GM23338 (cell line): ENCODE data around the gene RAD51AP1. TPM values are rescaled to one million over a fixed set of nuclear protein-coding genes. Genes with fewer than 3 reads are reported as not detected.

Experiments
- ATAC-seq: fragments of 200-7000 bp; cut with Tn5 transposase; 3 replicates; pipeline ENCODE4 v1.9.1; 2020
- DNase-seq: peaks from one replicate; pipeline ENCODE4 v3.0.0-alpha.2; 2015; ENCODE audit warnings: low spot score
- H2AFZ ChIP-seq: fragments of 200-600 bp; sonication (generic); 2 replicates; pipeline ENCODE4 v1.8.0; 2016; ENCODE audit warnings: antibody characterized with exemption, mild to moderate bottlenecking, moderate library complexity
- H3F3A ChIP-seq: fragments of 200-600 bp; sonication (generic); replicated peaks from 2 replicates; pipeline ENCODE4 v1.8.0; 2017; ENCODE audit warnings: antibody characterized with exemption, mixed run types, low read depth
- H3K27ac ChIP-seq: fragments of 200-600 bp; sonication (generic); 2 replicates; pipeline ENCODE4 v1.6.1; 2016; ENCODE audit warnings: low read depth
- H3K27me3 ChIP-seq: fragments of 200-600 bp; sonication (generic); 2 replicates; pipeline ENCODE4 v1.8.0; 2016; ENCODE audit warnings: mild to moderate bottlenecking, mixed run types, moderate library complexity; ENCODE audit not compliant: insufficient read depth
- H3K36me3 ChIP-seq: fragments of 200-600 bp; sonication (generic); 2 replicates; pipeline ENCODE4 v1.8.0; 2016; ENCODE audit warnings: mild to moderate bottlenecking; ENCODE audit not compliant: insufficient read depth
- H3K4me1 ChIP-seq: fragments of 200-600 bp; sonication (generic); 2 replicates; pipeline ENCODE4 v1.8.0; 2016; ENCODE audit warnings: mild to moderate bottlenecking, moderate library complexity; ENCODE audit not compliant: insufficient read depth
- H3K4me2 ChIP-seq: fragments of 200-600 bp; sonication (generic); 2 replicates; pipeline ENCODE4 v1.7.1; 2017; ENCODE audit warnings: mixed run types
- H3K4me3 ChIP-seq: fragments of 200-600 bp; sonication (generic); 2 replicates; pipeline ENCODE4 v1.6.1; 2016; ENCODE audit warnings: mixed run types
- H3K79me2 ChIP-seq: fragments of 200-600 bp; sonication (generic); replicated peaks from 2 replicates; pipeline ENCODE4 v1.8.0; 2017; ENCODE audit warnings: mild to moderate bottlenecking; ENCODE audit not compliant: insufficient read depth
- H3K9me2 ChIP-seq: fragments of 200-600 bp; sonication (generic); 2 replicates; pipeline ENCODE4 v1.8.0; 2017; ENCODE audit not compliant: insufficient read depth
- H4K20me1 ChIP-seq: fragments of 200-600 bp; sonication (generic); replicated peaks from 2 replicates; pipeline ENCODE4 v1.8.0; 2017; ENCODE audit warnings: mild to moderate bottlenecking; ENCODE audit not compliant: insufficient read depth
- H3K27ac Mint-ChIP-seq: 2 replicates; pipeline ENCODE4 v1.8.0; 2020; ENCODE audit warnings: inconsistent platforms, mild to moderate bottlenecking, moderate library complexity, mixed read lengths
- H3K27me3 Mint-ChIP-seq: 3 replicates; pipeline ENCODE4 v1.8.0; 2022; ENCODE audit warnings: low read depth, mild to moderate bottlenecking, moderate library complexity, mixed read lengths, inconsistent platforms; ENCODE audit not compliant: insufficient read depth, poor library complexity
- H3K36me3 Mint-ChIP-seq: 3 replicates; pipeline ENCODE4 v1.8.0; 2021; ENCODE audit warnings: low read depth, mild to moderate bottlenecking, inconsistent platforms, moderate library complexity, mixed read lengths
- H3K4me1 Mint-ChIP-seq: 3 replicates; pipeline ENCODE4 v1.8.0; 2020; ENCODE audit warnings: mild to moderate bottlenecking, inconsistent platforms, mixed read lengths
- H3K4me3 Mint-ChIP-seq: 3 replicates; pipeline ENCODE4 v1.8.0; 2021; ENCODE audit warnings: moderate library complexity, mild to moderate bottlenecking, inconsistent platforms, mixed read lengths
- H3K9me3 Mint-ChIP-seq: 3 replicates; pipeline ENCODE4 v1.8.0; 2020; ENCODE audit warnings: moderate library complexity, mild to moderate bottlenecking, inconsistent platforms, mixed read lengths
- CREB1 ChIP-seq: fragments of 250-450 bp; sonication (Bioruptor Pico); IDR thresholded peaks from 2 replicates; pipeline ENCODE4 v1.5.0; 2020; ENCODE audit warnings: low read depth, mild to moderate bottlenecking, moderate library complexity
- CTCF ChIP-seq, 2 experiments: fragments of 200-600 bp in 1 of 2; sonication (generic) in 1 of 2; conservative IDR thresholded peaks; 2 replicates each; pipeline versions ENCODE4 v1.5.1 to v1.6.1; 2016 to 2017; ENCODE audit warnings: antibody characterized with exemption in 2 of 2, low read depth in 2 of 2, mild to moderate bottlenecking in 2 of 2, moderate library complexity in 1 of 2
- ETS1 ChIP-seq: IDR thresholded peaks from 2 replicates; pipeline ENCODE4 v1.6.1; 2016; ENCODE audit warnings: antibody characterized with exemption
- EZH2 ChIP-seq: fragments of 200-600 bp; sonication (generic); IDR thresholded peaks from one replicate; pipeline ENCODE4 v1.8.0; 2017; ENCODE audit warnings: antibody characterized with exemption, mild to moderate bottlenecking, low read depth; ENCODE audit not compliant: unreplicated experiment
- EZH2phosphoT487 ChIP-seq: fragments of 200-600 bp; sonication (generic); IDR thresholded peaks from one replicate; pipeline ENCODE4 v1.8.1; 2018; ENCODE audit warnings: antibody characterized with exemption; ENCODE audit not compliant: unreplicated experiment
- JUNB ChIP-seq: IDR thresholded peaks from one replicate; pipeline ENCODE4 v1.6.1; 2016; ENCODE audit warnings: antibody characterized with exemption; ENCODE audit not compliant: unreplicated experiment
- NANOG ChIP-seq: IDR thresholded peaks from 2 replicates; pipeline ENCODE4 v1.6.1; 2016; ENCODE audit warnings: antibody characterized with exemption, borderline replicate concordance
- POLR2AphosphoS5 ChIP-seq: IDR thresholded peaks from 2 replicates; pipeline ENCODE4 v1.6.1; 2016; ENCODE audit warnings: antibody characterized with exemption, low read depth
- REST ChIP-seq: IDR thresholded peaks from one replicate; pipeline ENCODE4 v1.6.1; 2018; ENCODE audit warnings: antibody characterized with exemption; ENCODE audit not compliant: unreplicated experiment
- STAT1 ChIP-seq: IDR thresholded peaks from one replicate; pipeline ENCODE4 v1.6.1; 2016; ENCODE audit warnings: antibody characterized with exemption; ENCODE audit not compliant: unreplicated experiment
- ZNF114 ChIP-seq: fragments of 250-450 bp; sonication (Bioruptor Pico); IDR thresholded peaks from 2 replicates; pipeline ENCODE4 v1.5.0; 2020; ENCODE audit warnings: mild to moderate bottlenecking, moderate library complexity
- ZNF331 ChIP-seq: fragments of 250-450 bp; sonication (Bioruptor Pico); IDR thresholded peaks from 2 replicates; pipeline ENCODE4 v1.5.0; 2020; ENCODE audit warnings: low read depth, mild to moderate bottlenecking, moderate library complexity
- ZNF462 ChIP-seq: fragments of 250-450 bp; sonication (Bioruptor Pico); IDR thresholded peaks from 2 replicates; pipeline ENCODE4 v1.5.0; 2020; ENCODE audit warnings: mild to moderate bottlenecking, moderate library complexity
- polyA plus RNA-seq: library from polyadenylated mRNA; unstranded; fragments of >200 nt; fragmentation: Nextera tagmentation; extraction: Ambion mirVana; gene quantifications from 2 replicates; pipeline ENCODE4 v1.2.1, GENCODE V29; 2016
- total RNA-seq: library from RNA; depleted of rRNA; stranded (reverse); fragments of >200 nt; shearing (Covaris generic); gene quantifications from 2 replicates; pipeline ENCODE4 v1.2.3, GENCODE V29; 2014

RAD51AP1 gene
- total and polyA plus RNA-seq, 2 experiments from 2014 or later: 75.2 to 119 TPM

- TF ChIP-seq ZNF462 (CRISPR knock-in tag): no peak
- TF ChIP-seq ZNF331 (CRISPR knock-in tag): no peak
These were observed 42.4 kb upstream of the RAD51AP1 start (continued) for GRCh38 chr12:4496145-4496838.

GRCh38 chr12:4499186-4499585 lies 39.5 kb upstream of the RAD51AP1 start:
- Mint-ChIP-seq H3K9me3 (peaks cover 10% of the 10 kb centered on the region; the same call in 2 of the 3 replicates), H3K4me3 (no peak overlapping the region), H3K27ac (no peak overlapping the region), H3K27me3 (no peaks in the 10 kb centered on the region), H3K4me1 (no peaks in the 10 kb centered on the region), H3K36me3 (peaks cover 50% of the 10 kb centered on the region)
- TF ChIP-seq CTCF (conservative IDR thresholded peaks at IDR 0.05; ENCODE audit: low read depth in 2 of 2) (no peak), CREB1 (CRISPR knock-in tag) (no peak), EZH2phosphoT487 (no peak), ZNF331 (CRISPR knock-in tag) (no peak), NANOG (no peak), EZH2 (no peak), ZNF114 (CRISPR knock-in tag) (no peak), ETS1 (no peak), STAT1 (no peak), REST (no peak), JUNB (no peak), POLR2AphosphoS5 (no peak)
- H4K20me1 ChIP-seq: no peaks in the 10 kb centered on the region
- H3K4me2 ChIP-seq: no peak overlapping the region
- H3K27ac ChIP-seq: no peak overlapping the region
- no peaks in the 10 kb centered on the region for H3F3A ChIP-seq
- no peak overlapping the region for H3K4me3 ChIP-seq
- no peak overlapping the region for H2AFZ ChIP-seq
- no peaks in the 10 kb centered on the region for H3K79me2 ChIP-seq
- no peaks in the 10 kb centered on the region for H3K9me2 ChIP-seq
- no peaks in the 10 kb centered on the region for H3K27me3 ChIP-seq
- H3K4me1 ChIP-seq: no peaks in the 10 kb centered on the region
- DNase-seq (no peak), ATAC-seq (no peak)
- peaks cover 6% of the 10 kb centered on the region; the same call in 1 of the 2 replicates for H3K36me3 ChIP-seq
